Measurements from ENCODE around the gene TRIM44. TPM values are rescaled to one million over a fixed set of nuclear protein-coding genes. Genes with fewer than 3 reads are reported as not detected.

Gene TRIM44
- total RNA-seq, 1 experiment from 2014 or later = 33.4 TPM

DNA sequence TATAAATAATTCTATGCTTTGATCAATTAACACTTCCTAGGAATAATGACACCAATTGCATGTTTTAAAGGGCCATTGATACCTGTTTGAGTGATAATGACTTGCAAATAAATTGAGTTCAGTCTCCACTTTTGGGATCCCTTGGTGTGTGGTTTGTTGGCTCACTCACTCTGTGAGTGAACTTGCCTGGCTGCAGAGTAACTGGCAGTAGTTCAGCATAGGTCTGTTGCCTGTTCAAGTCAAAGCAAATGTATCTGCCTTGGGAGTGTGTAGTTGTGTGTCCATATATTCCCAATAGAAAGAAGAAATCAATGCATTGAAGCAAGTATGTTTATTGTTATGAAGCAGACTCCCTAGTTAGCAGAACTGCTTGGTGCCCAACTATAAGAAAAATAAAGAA lies 49.3 kb downstream of the TRIM44 start:
- ATAC-seq (no peak), DNase-seq (ENCODE audit: low read depth, low spot score) (no peak)
- Histone ChIP-seq H3K9me3 (ENCODE audit: control insufficient read depth in 1 of 2, insufficient read depth in 1 of 2, low read depth in 1 of 2, low read length in 2 of 2) (no peaks in the 10 kb centered on the region), H3K79me2 (ENCODE audit: insufficient read depth, low read length) (no peaks in the 10 kb centered on the region; the same call in 1 of the 2 replicates), H2AFZ (ENCODE audit: low read depth, low read length, poor library complexity, severe bottlenecking) (no peak overlapping the region), H3K4me2 (ENCODE audit: low read length) (no peak overlapping the region), H3K36me3 (ENCODE audit: control insufficient read depth in 1 of 2, insufficient read depth in 2 of 2, low read length in 2 of 2) (no peaks in the 10 kb centered on the region), H3K4me3 (replicated peaks in 1 of 2; ENCODE audit: low read depth in 1 of 2, low read length in 2 of 2) (no peak overlapping the region), H4K20me1 (ENCODE audit: insufficient read depth) (no peaks in the 10 kb centered on the region), H3K27ac (ENCODE audit: low read depth, low read length) (no peak overlapping the region), H3K4me1 (ENCODE audit: control insufficient read depth in 1 of 2, insufficient read depth in 2 of 2, low read length in 2 of 2) (no peaks in the 10 kb centered on the region), H3K9me2 (ENCODE audit: insufficient read depth) (no peaks in the 10 kb centered on the region), H3K9ac (ENCODE audit: low read length) (no peak overlapping the region), H3K27me3 (ENCODE audit: insufficient read depth, low read length) (no peaks in the 10 kb centered on the region)
- CTCF ChIA-PET = no interaction called here
- intact Hi-C loops (cut with micrococcal nuclease) = loop anchor here (5.0 to 10.0 kb wide), 3 partner anchors 343 to 555 kb away; no protein-coding TSS in a partner anchor
- RAD21 ChIA-PET (ENCODE audit: low non-redundant PET in 1 of 2, low total read pairs in 2 of 2, uncharacterized antibody in 2 of 2, unreplicated experiment in 2 of 2) = no interaction called here
- TF ChIP-seq POLR2AphosphoS5 (IDR thresholded peaks at IDR 0.05; ENCODE audit: low read depth, low read length) (no peak), EGR1 (IDR thresholded peaks at IDR 0.05; ENCODE audit: low read depth) (no peak), TCF7L2 (IDR thresholded peaks at IDR 0.05; ENCODE audit: borderline replicate concordance, extremely low read depth, insufficient read depth, insufficient read length) (no peak), FOSL1 (IDR thresholded peaks at IDR 0.05; ENCODE audit: low read depth) (no peak), RAD21 (IDR thresholded peaks at IDR 0.05; ENCODE audit: low read depth) (no peak), YY1 (IDR thresholded peaks at IDR 0.05; ENCODE audit: extremely low read depth, insufficient replicate concordance, low read depth, low read length) (no peak), POLR2A (IDR thresholded peaks at IDR 0.05; ENCODE audit: borderline replicate concordance, extremely low read depth, insufficient read depth, insufficient read length) (no peak), JUND (IDR thresholded peaks at IDR 0.05) (no peak), CBX3 (IDR thresholded peaks at IDR 0.05; ENCODE audit: low read depth) (no peak), SIN3A (IDR thresholded peaks at IDR 0.05; ENCODE audit: low read depth) (no peak), SP1 (IDR thresholded peaks at IDR 0.05; ENCODE audit: low read depth) (no peak), EZH2phosphoT487 (IDR thresholded peaks at IDR 0.05; ENCODE audit: borderline replicate concordance) (no peak)
- TF ChIP-seq, protein P1, sequence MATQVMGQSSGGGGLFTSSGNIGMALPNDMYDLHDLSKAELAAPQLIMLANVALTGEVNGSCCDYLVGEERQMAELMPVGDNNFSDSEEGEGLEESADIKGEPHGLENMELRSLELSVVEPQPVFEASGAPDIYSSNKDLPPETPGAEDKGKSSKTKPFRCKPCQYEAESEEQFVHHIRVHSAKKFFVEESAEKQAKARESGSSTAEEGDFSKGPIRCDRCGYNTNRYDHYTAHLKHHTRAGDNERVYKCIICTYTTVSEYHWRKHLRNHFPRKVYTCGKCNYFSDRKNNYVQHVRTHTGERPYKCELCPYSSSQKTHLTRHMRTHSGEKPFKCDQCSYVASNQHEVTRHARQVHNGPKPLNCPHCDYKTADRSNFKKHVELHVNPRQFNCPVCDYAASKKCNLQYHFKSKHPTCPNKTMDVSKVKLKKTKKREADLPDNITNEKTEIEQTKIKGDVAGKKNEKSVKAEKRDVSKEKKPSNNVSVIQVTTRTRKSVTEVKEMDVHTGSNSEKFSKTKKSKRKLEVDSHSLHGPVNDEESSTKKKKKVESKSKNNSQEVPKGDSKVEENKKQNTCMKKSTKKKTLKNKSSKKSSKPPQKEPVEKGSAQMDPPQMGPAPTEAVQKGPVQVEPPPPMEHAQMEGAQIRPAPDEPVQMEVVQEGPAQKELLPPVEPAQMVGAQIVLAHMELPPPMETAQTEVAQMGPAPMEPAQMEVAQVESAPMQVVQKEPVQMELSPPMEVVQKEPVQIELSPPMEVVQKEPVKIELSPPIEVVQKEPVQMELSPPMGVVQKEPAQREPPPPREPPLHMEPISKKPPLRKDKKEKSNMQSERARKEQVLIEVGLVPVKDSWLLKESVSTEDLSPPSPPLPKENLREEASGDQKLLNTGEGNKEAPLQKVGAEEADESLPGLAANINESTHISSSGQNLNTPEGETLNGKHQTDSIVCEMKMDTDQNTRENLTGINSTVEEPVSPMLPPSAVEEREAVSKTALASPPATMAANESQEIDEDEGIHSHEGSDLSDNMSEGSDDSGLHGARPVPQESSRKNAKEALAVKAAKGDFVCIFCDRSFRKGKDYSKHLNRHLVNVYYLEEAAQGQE (IDR thresholded peaks at IDR 0.05; ENCODE audit: low read depth) = no peak
- TF ChIP-seq, protein P2, sequence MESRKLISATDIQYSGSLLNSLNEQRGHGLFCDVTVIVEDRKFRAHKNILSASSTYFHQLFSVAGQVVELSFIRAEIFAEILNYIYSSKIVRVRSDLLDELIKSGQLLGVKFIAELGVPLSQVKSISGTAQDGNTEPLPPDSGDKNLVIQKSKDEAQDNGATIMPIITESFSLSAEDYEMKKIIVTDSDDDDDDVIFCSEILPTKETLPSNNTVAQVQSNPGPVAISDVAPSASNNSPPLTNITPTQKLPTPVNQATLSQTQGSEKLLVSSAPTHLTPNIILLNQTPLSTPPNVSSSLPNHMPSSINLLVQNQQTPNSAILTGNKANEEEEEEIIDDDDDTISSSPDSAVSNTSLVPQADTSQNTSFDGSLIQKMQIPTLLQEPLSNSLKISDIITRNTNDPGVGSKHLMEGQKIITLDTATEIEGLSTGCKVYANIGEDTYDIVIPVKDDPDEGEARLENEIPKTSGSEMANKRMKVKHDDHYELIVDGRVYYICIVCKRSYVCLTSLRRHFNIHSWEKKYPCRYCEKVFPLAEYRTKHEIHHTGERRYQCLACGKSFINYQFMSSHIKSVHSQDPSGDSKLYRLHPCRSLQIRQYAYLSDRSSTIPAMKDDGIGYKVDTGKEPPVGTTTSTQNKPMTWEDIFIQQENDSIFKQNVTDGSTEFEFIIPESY (IDR thresholded peaks at IDR 0.05; ENCODE audit: extremely low read depth, insufficient replicate concordance, low read length) = no peak
- TF ChIP-seq, protein P3, sequence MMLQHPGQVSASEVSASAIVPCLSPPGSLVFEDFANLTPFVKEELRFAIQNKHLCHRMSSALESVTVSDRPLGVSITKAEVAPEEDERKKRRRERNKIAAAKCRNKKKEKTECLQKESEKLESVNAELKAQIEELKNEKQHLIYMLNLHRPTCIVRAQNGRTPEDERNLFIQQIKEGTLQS (IDR thresholded peaks at IDR 0.05) = no peak
- POLR2A ChIA-PET = no interaction called here
- BruUV-seq (replicated peaks) = no TSS peak

Data from HCT116 (cell line).